HG02840 (cell line): ENCODE results near the gene BARHL2.

Source experiments
- ATAC-seq: cut with Tn5 transposase; IDR thresholded peaks from one replicate; pipeline ENCODE4 v1.9.1; 2021; ENCODE audit warnings: mild to moderate bottlenecking, moderate library complexity, moderate number of reproducible peaks; ENCODE audit not compliant: unreplicated experiment, low FRiP score

Gene BARHL2

GRCh38 chr1:90712153-90712856 lies 4.8 kb downstream of the BARHL2 start:
- ATAC-seq: no peak

DNA sequence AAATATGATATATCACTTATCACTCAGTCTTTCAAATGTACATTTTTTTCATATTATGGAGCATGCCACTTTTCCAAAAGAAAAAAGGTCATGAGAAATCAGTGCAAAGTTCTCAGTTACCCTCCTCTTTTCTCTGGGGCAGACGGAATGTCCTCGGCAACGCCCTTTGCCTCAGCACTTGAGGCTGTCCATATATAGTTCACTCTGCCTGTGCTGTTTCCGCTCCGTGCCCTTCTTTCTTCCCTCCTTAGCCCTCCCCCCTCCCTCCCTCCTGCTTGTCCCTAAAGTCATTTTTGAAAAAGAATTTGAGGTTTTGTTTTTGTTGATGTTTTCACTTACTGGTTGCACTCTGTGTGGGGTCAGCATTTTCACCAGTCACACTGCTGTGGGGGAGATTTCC lies 5.4 kb downstream of the BARHL2 start:
- no peak for ATAC-seq

GRCh38 chr1:90710579-90711536 lies 6.2 kb downstream of the BARHL2 start:
- ATAC-seq: no peak

- no peak for ATAC-seq
Observed at GRCh38 chr1:90709535-90709934, 7.6 kb downstream of the BARHL2 start.

DNA sequence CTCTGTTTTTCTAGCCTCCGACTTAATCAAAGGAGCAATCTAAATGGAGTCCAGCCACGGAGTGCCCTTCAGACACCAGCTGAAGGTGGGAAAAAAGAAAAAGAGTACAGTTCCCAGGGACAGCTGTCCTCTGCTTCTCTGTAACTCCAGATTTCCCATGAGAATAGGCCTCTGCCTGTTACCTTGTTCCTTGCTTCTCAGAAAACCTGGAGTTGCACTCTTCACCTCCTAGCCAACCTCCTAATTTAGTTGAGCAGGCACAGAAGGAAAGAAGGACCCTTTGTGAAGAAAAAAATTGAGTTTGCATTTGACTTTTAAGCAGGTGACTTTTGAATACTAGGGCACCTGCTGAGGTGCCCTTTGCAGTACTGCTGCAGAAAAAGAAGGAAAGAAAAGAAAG lies 8.3 kb downstream of the BARHL2 start:
- ATAC-seq: no peak

GRCh38 chr1:90708236-90708786 lies 8.8 kb downstream of the BARHL2 start:
- no peak for ATAC-seq

DNA sequence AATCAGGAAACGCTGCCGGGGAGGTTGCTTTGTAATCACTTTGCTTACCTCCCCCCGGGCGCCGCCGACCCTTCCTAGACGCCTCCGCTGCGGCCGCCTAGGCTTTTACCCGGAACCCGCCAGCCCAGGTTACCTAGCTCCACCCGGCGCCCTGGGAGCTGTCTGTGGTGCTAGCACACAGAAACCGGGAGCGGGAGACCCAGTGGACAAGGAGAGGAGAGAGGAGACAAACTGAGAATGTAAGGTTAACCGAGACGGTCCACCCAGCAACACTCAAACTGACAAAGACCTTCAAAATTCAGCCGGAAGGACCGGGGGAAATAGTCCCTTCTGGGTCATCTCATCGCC lies 9.8 kb downstream of the BARHL2 start:
- ATAC-seq: no peak

GRCh38 chr1:90706437-90707362 lies 10.4 kb downstream of the BARHL2 start:
- ATAC-seq: no peak

- ATAC-seq: no peak
Observed at GRCh38 chr1:90705956-90706355, 11.1 kb downstream of the BARHL2 start.

DNA sequence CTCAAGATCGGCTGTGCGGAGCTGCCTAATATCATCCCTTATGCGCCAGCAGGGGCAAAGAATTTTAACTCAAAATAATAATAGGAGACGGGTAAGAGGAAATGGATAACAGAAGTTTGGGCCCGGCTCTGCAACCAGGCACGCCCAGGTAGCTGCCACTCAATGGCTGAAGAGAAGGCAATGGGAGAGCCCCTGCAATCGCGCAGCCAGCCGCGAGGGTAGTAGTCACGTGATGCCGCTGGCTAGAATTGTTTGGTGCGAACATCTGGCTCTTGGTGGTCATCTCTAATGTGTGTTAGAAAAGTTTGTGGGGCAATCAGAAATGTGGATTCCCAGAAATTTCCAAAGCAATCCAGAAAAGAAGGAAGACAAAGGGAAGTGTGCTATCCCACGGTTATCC lies 12.3 kb downstream of the BARHL2 start:
- ATAC-seq: no peak

- no peak for ATAC-seq
Observed at GRCh38 chr1:90694846-90695245, 22.3 kb downstream of the BARHL2 start.

- no peak for ATAC-seq
Observed at GRCh38 chr1:90687747-90688146, 29.4 kb downstream of the BARHL2 start.

DNA sequence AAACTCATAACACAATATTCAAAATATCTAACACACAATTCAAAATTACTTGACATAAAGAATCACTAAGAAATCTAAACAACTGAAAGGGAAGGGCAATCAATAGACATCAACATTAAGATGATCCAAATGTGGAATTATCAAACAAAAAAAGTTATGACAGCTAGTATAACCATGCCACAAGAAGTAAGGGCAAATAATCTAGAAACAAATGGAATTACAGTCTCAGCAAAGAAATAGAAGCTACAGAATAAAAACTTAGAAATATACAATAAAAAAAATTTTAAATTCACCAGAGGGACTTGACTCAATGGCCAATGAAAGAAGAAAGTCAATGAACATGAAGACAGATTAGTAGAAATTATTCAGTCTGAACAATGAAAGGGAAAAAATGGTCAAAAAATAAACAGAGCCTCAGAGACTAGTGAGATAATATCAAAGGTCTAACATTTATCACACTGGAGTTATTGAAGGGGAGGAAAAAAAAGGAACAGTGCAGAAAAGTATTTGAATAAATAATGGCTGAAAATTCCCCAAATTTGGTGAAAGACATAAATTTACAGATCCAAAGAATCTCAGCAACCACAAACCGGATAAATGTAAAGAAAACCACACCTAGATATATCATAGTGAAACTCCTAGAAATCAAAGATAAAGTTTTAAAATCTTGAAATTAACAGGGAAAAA lies 41.8 kb downstream of the BARHL2 start:
- ATAC-seq: no peak

GRCh38 chr1:90671741-90672140 lies 45.4 kb downstream of the BARHL2 start:
- no peak for ATAC-seq

- no peak for ATAC-seq
Observed at GRCh38 chr1:90671251-90671650, 45.9 kb downstream of the BARHL2 start.
